BE2C (cell line): Measurements from ENCODE around the gene CNOT6L.

Source experiments
- DNase-seq: peaks from one replicate; pipeline ENCODE4 v3.0.0-alpha.2; 2020
- H3K27me3 ChIP-seq: fragments of 250-450 bp; sonication (Bioruptor Pico); 2 replicates; pipeline ENCODE4 v1.5.1; 2020; ENCODE audit warnings: mild to moderate bottlenecking
- H3K36me3 ChIP-seq: fragments of 250-450 bp; sonication (Bioruptor Pico); 2 replicates; pipeline ENCODE4 v1.5.1; 2020; ENCODE audit warnings: mild to moderate bottlenecking
- H3K4me1 ChIP-seq: fragments of 250-450 bp; sonication (Bioruptor Pico); 2 replicates; pipeline ENCODE4 v1.5.1; 2020
- H3K4me3 ChIP-seq: 2 replicates; pipeline ENCODE4 v1.5.1; 2011; ENCODE audit warnings: low read depth, low read length
- H3K9me3 ChIP-seq: fragments of 250-450 bp; sonication (Bioruptor Pico); 2 replicates; pipeline ENCODE4 v1.5.1; 2020
- TF ChIP-seq, protein P1 (sequence below): IDR thresholded peaks from 2 replicates; pipeline ENCODE4 v1.5.1; 2012; ENCODE audit warnings: mild to moderate bottlenecking, low read depth, low read length

The CNOT6L gene

DNA sequence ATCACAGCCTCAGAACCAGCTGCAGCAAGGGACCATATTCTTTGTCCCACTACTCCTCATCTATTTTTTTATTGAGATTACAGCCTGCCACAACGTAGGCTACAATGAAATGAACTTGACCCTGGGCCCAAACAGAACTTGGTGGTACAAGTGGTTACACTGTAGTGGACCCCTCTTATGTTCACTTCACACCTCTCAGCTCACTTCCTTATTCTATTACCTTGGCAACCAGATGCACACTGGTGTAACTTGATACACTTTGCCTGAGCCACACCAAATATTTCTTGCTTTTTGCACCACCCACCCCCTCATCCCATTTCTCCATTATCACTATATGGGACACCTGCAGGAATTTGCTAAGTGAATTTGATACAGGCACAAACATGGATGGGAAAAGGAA, 107.7 kb downstream of the CNOT6L start:
- no peak for DNase-seq

GRCh38 chr4:77710684-77711083, 108.5 kb downstream of the CNOT6L start:
- no peaks in the 10 kb centered on the region for H3K27me3 ChIP-seq
- TF ChIP-seq, protein P1, sequence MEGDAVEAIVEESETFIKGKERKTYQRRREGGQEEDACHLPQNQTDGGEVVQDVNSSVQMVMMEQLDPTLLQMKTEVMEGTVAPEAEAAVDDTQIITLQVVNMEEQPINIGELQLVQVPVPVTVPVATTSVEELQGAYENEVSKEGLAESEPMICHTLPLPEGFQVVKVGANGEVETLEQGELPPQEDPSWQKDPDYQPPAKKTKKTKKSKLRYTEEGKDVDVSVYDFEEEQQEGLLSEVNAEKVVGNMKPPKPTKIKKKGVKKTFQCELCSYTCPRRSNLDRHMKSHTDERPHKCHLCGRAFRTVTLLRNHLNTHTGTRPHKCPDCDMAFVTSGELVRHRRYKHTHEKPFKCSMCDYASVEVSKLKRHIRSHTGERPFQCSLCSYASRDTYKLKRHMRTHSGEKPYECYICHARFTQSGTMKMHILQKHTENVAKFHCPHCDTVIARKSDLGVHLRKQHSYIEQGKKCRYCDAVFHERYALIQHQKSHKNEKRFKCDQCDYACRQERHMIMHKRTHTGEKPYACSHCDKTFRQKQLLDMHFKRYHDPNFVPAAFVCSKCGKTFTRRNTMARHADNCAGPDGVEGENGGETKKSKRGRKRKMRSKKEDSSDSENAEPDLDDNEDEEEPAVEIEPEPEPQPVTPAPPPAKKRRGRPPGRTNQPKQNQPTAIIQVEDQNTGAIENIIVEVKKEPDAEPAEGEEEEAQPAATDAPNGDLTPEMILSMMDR, result no peak
- no peak overlapping the region for H3K4me3 ChIP-seq
- DNase-seq, result no peak
- H3K36me3 ChIP-seq, result no peaks in the 10 kb centered on the region
- no peaks in the 10 kb centered on the region for H3K9me3 ChIP-seq
- no peaks in the 10 kb centered on the region for H3K4me1 ChIP-seq

More for the DNA sequence above, 107.7 kb downstream of the CNOT6L start:
- Histone ChIP-seq H3K4me3 (no peak overlapping the region), H3K4me1 (no peaks in the 10 kb centered on the region), H3K27me3 (no peaks in the 10 kb centered on the region), H3K36me3 (no peaks in the 10 kb centered on the region), H3K9me3 (no peaks in the 10 kb centered on the region)
- TF ChIP-seq, protein P1, result no peak

GRCh38 chr4:77710059-77710458, 109.1 kb downstream of the CNOT6L start:
- TF ChIP-seq, protein P1, result no peak
- DNase-seq, result no peak
- Histone ChIP-seq H3K27me3 (no peaks in the 10 kb centered on the region), H3K4me1 (no peaks in the 10 kb centered on the region), H3K36me3 (no peaks in the 10 kb centered on the region), H3K4me3 (no peak overlapping the region), H3K9me3 (no peaks in the 10 kb centered on the region)

- DNase-seq, result no peak
- Histone ChIP-seq H3K4me1 (no peaks in the 10 kb centered on the region), H3K9me3 (no peaks in the 10 kb centered on the region), H3K36me3 (no peaks in the 10 kb centered on the region), H3K4me3 (no peak overlapping the region), H3K27me3 (no peaks in the 10 kb centered on the region)
- TF ChIP-seq, protein P1, result no peak
These were observed 112.5 kb downstream of the CNOT6L start for GRCh38 chr4:77706717-77707116.

DNA sequence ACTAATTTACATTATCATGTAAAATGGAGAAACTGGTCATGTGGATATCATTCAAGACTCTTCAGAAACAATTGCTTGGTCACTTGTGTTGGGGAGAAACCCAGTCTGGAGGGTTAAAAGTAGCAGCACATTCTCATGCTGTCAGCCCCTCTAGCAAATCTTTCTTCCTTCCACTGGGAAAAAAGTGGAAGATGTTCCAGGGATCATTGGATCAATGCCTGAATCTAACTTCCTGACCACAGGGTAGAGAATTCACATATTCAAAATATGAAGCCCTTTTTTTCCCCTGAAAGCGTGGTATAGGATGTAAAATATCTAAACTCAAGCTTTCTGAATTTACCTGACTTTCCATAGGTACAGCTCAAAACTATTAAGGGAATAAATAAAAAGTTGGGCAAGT, 115.5 kb downstream of the CNOT6L start:
- no peaks in the 10 kb centered on the region for H3K36me3 ChIP-seq
- no peak for DNase-seq
- H3K4me1 ChIP-seq, result no peaks in the 10 kb centered on the region
- TF ChIP-seq, protein P1, result no peak
- no peak overlapping the region for H3K4me3 ChIP-seq
- no peaks in the 10 kb centered on the region for H3K9me3 ChIP-seq
- no peaks in the 10 kb centered on the region for H3K27me3 ChIP-seq

DNA sequence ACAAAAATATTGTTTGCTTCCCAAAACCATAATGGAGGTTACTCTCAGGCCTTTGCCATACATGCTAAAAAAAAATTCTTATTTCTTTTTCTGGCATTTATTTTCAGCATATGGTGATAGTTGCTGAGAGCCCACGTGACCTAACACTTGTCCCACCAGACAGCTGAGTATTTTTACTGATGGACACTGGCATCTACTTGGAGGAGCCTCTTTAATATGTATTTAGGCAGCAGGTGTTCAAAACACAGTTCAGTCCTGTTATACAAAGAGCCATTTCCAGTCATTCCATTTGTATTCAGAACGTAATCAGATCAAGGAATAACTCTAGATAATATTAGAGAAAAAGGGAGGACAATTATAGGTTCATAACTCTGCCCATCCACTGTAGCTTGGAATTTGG, 118.0 kb downstream of the CNOT6L start:
- TF ChIP-seq, protein P1, result no peak
- DNase-seq, result no peak
- peaks cover under 1% of the 10 kb centered on the region; the same call in 1 of the 2 replicates for H3K27me3 ChIP-seq

More for the DNA sequence above, 118.0 kb downstream of the CNOT6L start:
- no peak overlapping the region for H3K4me3 ChIP-seq
- no peaks in the 10 kb centered on the region for H3K9me3 ChIP-seq
- H3K36me3 ChIP-seq, result no peaks in the 10 kb centered on the region
- H3K4me1 ChIP-seq, result no peaks in the 10 kb centered on the region
